Measurements from ENCODE around the gene NDFIP1.
"Not testable (repeated sequence)": the region's sequence is repeated elsewhere in the genome, so short reads cannot be mapped to it uniquely, and the experiment has no call there.

Gene NDFIP1

GRCh38 chr5:142108432-142109330 lies at the start of gene NDFIP1:
Gene NDFIP1 (plus strand): TSS chr5:142108779. CDS start chr5:142108975, 196 bp downstream.
- peak; percentile 54 to 65 for DNase-seq

DNA sequence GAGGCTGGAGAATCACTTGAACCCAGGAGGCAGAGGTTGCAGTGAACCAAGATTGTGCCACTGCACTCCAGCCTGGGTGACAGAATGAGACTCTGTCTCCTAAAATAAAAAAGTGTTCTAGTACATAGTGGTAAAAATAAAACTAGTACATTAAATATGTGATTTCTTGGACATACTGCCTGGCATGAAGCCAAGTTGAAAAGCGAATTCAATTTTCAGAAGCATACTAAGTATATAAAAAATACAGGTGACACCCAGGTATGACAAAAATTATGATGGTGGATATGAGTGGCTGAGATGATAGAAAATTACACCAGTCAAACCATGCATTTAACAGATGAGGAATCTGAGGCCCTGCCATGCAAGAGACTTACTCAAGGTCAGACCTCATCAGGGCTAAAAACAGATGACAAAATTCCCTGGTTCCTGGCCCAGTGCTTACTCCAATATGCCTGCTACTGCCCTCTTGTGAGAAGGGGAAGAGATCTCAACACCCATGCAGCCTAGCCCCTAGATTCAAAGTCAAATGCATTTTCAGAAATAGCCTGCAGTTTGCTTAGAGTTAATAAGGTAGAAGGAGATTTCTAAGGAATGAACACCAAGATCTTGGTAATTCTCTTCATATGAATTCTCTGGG lies 49.2 kb upstream of the NDFIP1 start:
- DNase-seq: peak; percentile 25 to 33

DNA sequence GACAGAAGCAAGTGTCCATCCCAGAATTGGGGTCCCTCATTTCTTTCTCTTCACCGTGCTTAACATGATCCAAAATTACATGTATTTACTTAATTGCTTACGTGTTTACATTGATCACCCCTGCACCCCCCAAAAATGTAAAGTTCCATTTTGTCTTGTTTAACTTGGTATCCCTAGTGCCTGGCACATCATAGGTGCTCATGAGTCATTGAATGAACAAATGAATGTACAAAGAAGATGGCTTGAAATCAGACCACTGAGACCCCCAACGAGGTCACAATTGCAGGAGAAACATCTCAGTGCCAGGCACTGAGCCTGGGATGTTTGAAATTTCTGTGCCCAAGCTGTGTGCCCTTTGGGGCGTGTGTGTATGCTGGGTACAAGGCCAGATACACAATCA lies 45.2 kb upstream of the NDFIP1 start:
- DNase-seq: no peak

DNA sequence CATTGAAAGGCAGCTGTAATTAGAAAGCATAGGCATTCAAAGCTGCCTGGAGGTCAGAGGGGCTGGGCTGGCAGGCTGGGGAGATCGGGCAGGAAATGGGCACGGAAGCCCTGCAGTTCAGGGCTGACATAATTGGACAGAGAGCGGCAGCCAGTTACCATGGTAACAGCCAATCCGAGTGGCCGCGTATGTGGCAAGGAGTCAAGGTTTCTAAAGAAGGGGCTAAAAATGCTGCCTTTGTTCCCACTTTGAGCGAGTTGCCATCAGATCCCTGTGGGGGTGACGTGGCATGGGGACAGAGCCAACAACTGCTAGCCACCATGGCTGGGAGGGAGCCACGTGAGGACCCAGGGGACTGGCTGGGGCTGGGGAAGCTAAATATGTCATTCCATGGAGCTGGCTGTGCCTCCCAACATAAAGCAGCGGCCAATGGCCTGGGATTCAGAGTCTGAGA lies 44.7 kb upstream of the NDFIP1 start:
- DNase-seq: no peak

GRCh38 chr5:142065273-142065672 lies 43.3 kb upstream of the NDFIP1 start:
- DNase-seq: no peak

DNA sequence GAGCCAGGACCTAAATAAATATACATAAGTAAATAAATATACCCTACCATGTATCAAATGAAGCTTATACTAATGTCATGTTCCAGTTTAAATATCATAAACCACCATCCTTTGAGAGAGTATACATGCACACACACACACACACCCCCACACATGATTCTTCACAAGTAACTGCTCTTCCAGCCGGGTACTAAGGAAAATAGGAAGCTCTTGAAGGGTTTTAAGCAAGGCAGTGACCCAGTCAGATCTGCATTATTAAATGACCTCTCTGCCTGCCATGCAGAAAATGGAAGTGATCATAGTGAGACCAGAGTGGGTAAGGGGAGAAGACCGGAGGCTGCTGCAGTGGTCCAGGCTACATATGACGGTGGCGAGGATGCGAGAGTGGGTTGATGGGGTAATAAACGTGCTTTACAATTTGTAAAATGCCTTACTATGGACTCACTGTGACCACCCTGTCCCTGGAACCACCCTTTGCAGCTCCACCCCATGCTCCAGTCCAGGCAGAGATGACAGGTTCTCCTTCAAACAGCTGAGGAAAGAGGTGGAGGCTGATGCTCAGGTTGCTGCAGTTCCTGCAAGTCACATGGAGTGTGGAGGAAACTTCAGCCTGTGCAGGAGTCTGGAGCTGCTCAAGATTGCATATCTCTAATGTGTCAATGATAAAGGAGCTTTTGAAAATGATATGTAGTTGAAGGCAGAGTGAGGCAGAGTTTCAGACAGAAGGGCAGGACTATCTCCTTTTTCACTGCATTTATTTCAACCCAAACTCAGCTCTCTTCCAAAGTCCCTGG lies 38.8 kb upstream of the NDFIP1 start:
- DNase-seq: no peak

DNA sequence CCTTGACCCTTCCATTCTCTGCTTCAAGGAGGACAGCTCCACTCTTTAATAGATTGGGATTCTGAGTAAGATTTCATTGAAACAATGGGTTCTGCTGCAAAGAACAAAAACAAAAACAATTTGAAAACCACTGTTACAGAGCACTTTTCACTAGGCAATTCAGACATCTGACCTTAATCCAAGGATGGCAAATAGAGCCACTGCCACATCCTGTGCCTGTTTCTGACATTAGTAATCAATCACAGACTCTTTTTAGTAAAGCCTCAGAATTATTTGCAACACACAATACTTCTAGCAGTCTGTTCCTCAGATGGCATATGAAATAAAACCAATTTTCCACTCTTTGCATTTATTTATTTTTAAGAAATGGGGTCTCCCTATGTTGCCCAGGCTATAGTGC lies 37.8 kb upstream of the NDFIP1 start:
- DNase-seq: no peak

- DNase-seq: no peak
Observed at GRCh38 chr5:142072488-142072887, 36.1 kb upstream of the NDFIP1 start.

- no peak for DNase-seq
Observed at GRCh38 chr5:142073362-142073988, 35.1 kb upstream of the NDFIP1 start.

GRCh38 chr5:142074006-142074405 lies 34.6 kb upstream of the NDFIP1 start:
- DNase-seq: no peak

DNA sequence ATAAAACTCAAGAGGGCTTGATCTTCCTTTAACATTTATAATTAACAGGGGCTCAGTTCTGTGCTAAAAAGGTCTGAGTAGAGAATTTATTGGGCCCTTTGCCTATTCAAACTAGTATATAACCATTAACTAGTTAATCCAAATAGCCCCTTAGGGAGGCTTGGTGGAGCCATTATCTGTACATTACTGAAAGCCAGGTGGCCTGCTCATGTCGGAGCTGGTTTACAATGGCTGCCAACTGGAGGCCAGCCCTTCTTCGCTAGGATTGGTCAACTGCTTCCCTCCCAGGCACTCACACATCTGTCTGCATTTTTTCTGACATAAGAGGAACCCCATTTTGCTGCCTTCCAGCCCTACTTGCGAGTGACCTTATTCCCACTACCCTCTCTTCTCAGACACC lies 30.4 kb upstream of the NDFIP1 start:
- no peak for DNase-seq

DNA sequence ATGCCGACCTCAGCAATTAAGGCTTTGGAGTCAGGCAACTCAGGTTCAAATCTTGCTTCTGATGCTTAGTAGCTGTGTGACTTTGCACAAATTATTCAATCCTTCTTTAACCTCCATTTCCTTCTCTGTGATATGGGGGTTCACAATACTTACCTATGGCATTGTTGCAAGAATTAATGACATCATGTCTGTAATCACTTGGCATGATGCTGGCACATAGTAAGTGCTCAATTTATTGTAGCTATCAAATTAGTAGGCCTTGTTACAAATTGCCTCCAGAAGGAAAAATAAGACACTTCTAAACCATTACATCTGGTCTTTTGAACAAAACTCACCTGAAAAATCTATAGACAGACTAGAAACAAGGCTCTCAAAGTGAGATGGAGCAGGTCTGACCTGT lies 29.9 kb upstream of the NDFIP1 start:
- DNase-seq: no peak

DNA sequence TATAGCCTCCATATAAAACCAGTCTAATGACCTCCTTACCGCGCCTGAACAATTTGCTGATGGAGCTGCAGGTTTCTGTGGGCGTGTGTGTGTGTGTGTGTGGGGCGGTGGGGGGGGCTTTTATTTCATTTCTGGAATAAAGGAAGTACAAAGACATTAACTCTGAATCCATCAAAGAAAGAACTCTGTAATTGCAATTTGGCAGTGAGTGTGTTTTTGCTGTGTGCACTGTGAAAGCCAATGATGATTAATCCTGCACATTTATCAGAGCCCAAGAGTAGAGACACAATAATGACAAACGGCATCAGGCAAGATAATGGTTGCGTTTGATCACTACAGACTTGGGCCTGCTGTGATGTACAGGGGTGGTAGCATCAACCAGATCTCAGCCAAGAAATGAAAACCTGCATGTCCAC lies 29.3 kb upstream of the NDFIP1 start:
- DNase-seq: no peak

DNA sequence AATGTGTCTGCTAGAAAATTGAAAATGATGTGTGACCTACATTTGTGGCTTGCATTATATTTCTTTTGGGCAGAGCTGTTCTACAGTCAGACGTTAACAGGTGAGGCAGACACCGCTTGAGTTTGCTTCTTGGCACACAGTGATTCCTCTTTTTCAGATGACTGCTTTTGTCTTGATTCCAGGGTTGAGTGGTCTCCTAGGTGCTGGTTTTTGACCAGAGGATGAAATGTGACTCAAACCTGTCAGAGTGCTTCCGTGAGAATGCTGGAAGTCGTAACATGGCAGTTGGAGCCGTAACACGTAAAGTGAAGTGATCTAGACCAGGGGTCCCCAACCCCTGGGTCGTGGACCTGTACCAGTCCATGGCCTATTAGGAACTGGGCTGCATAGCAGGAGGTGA lies 28.3 kb upstream of the NDFIP1 start:
- no peak for DNase-seq

GRCh38 chr5:142082182-142082781 lies 26.3 kb upstream of the NDFIP1 start:
- DNase-seq: no peak

- DNase-seq: no peak
Observed at GRCh38 chr5:142086229-142086628, 22.4 kb upstream of the NDFIP1 start.

DNA sequence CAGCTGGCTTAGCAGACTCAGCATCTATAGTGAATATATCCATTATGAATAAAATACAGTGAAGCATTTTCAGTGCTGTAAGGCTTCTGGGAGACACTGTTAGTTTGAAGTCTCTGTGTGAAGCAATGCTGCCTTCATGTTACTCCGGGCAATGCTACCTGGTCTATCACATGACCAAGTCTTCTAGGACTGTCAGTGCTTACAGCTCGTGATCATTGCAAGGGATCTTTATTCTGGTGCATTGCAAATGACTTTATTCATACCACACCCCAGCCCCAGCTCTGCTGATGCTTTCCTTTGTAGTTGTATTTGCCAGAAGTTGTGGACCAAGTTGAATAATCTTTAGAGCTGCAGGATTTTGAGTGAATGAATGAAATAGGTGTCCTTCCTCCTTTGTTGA lies 21.9 kb upstream of the NDFIP1 start:
- no peak for DNase-seq

GRCh38 chr5:142087920-142088679 lies 20.5 kb upstream of the NDFIP1 start:
- DNase-seq: no peak

- DNase-seq: not testable (repeated sequence)
Observed at GRCh38 chr5:142088855-142089479, 19.6 kb upstream of the NDFIP1 start.

DNA sequence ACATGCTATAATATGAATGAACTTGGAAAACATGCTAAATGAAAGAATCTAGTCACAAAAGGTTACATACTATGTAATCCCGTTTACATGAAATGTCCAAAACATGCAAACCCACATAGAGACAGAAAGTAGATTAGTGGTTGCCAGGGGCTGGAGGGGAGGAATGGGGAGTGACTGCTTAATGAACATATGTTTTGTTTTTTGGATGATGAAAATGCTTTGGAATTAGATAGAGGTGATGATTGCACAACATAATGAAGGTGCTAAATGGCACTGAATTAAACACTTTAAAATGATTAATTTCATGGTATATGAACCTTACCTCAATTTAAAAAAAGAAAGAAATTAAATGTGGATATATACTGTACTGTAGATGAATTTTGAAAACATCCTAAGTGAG lies 17.6 kb upstream of the NDFIP1 start:
- no peak for DNase-seq

GRCh38 chr5:142091922-142092321 lies 16.7 kb upstream of the NDFIP1 start:
- DNase-seq: no peak
